Measurements from ENCODE around the gene DEAF1.

DNA sequence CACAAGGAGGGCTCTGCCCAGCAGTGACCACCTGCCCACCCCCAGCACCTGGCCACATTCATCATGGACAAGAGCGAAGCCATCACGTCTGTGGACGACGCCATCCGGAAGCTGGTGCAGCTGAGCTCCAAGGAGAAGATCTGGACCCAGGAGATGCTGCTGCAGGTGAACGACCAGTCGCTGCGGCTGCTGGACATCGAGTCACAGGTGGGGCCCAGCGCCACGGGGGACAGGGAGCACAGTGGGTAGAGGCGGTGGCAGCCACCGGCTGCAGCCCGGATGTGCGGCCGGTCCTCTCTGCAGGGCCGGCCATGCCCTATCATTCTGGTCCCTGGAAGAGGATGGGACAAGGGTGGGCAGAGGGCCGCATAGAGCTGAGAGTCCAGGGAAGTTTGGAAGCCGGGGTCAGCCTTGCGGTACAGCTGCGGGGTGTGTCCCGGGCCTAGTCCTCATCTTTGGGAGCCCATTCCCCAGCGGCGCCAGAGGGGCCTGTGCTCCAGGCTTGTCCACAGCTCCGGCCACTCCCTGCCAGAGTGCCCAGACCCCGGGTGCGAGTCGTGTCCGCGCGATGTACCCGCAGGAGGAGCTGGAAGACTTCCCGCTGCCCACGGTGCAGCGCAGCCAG is 25.1 kb upstream of the DEAF1 start:
- TF ChIP-seq POLR2A (IDR thresholded peaks at IDR 0.05): no peak
- no peak for TF ChIP-seq CTCF (IDR thresholded peaks at IDR 0.05)
- TF ChIP-seq POLR2AphosphoS5 (IDR thresholded peaks at IDR 0.05): no peak
